Measurements from ENCODE around the gene PCK2.

Gene PCK2

GRCh38 chr14:24075485-24076301, 18.4 kb upstream of the PCK2 start:
- no peak for DNase-seq (ENCODE audit: low read depth)

GRCh38 chr14:24076302-24076601, 17.9 kb upstream of the PCK2 start:
- DNase-seq (ENCODE audit: low read depth), result no peak

- DNase-seq (ENCODE audit: low read depth), result no peak
Observed at GRCh38 chr14:24077086-24077485, 17.0 kb upstream of the PCK2 start.

- DNase-seq (ENCODE audit: low read depth), result no peak
Observed at GRCh38 chr14:24078146-24078545, 16.0 kb upstream of the PCK2 start.

- DNase-seq (ENCODE audit: low read depth), result no peak
Observed at GRCh38 chr14:24079491-24080141, 14.5 kb upstream of the PCK2 start.

- DNase-seq (ENCODE audit: low read depth), result no peak
Observed at GRCh38 chr14:24080142-24080530, 14.0 kb upstream of the PCK2 start.

GRCh38 chr14:24080888-24081738, 13.0 kb upstream of the PCK2 start:
- DNase-seq (ENCODE audit: low read depth), result peak; percentile 49

- no peak for DNase-seq (ENCODE audit: low read depth)
Observed at GRCh38 chr14:24081739-24082211, 12.3 kb upstream of the PCK2 start.

GRCh38 chr14:24082411-24083080, 11.6 kb upstream of the PCK2 start:
- DNase-seq (ENCODE audit: low read depth), result no peak

GRCh38 chr14:24083462-24083861, 10.6 kb upstream of the PCK2 start:
- DNase-seq (ENCODE audit: low read depth), result no peak

- no peak for DNase-seq (ENCODE audit: low read depth)
Observed at GRCh38 chr14:24084440-24084839, 9.7 kb upstream of the PCK2 start.

- DNase-seq (ENCODE audit: low read depth), result no peak
Observed at GRCh38 chr14:24085215-24085614, 8.9 kb upstream of the PCK2 start.

- no peak for DNase-seq (ENCODE audit: low read depth)
Observed at GRCh38 chr14:24086193-24086955, 7.7 kb upstream of the PCK2 start.

GRCh38 chr14:24087004-24087403, 7.1 kb upstream of the PCK2 start:
- no peak for DNase-seq (ENCODE audit: low read depth)

GRCh38 chr14:24088095-24088494, 6.0 kb upstream of the PCK2 start:
- DNase-seq (ENCODE audit: low read depth), result no peak

- no peak for DNase-seq (ENCODE audit: low read depth)
Observed at GRCh38 chr14:24089890-24090289, 4.2 kb upstream of the PCK2 start.

- no peak for DNase-seq (ENCODE audit: low read depth)
Observed at GRCh38 chr14:24092110-24092504, 2.0 kb upstream of the PCK2 start.

- DNase-seq (ENCODE audit: low read depth), result no peak
Observed at GRCh38 chr14:24092505-24093206, 1.5 kb upstream of the PCK2 start.

GRCh38 chr14:24093207-24093900, 757 bp upstream of the PCK2 start:
- no peak for DNase-seq (ENCODE audit: low read depth)

- DNase-seq (ENCODE audit: low read depth), result no peak
Observed at GRCh38 chr14:24094841-24095270, 745 bp downstream of the PCK2 start.
